Gastrocnemius medialis (tissue), 4 donors: ENCODE measurements around the gene RPL29.

ENCODE experiments used
- CTCF ChIP-seq, 5 experiments: fragments of 450-650 bp in 3 of 5; fragments of 200-600 bp in 2 of 5; sonication (generic) in 2 of 5; IDR thresholded peaks in 4 of 5; conservative IDR thresholded peaks in 1 of 5; 1 replicate in 4 of 5; 2 replicates in 1 of 5; pipeline ENCODE4 v1.5.1; 2016 to 2019; ENCODE audit warnings: antibody characterized with exemption in 5 of 5, mild to moderate bottlenecking in 3 of 5, moderate library complexity in 3 of 5
- POLR2A ChIP-seq, 2 donors: fragments of 450-650 bp; IDR thresholded peaks; one replicate each; pipeline ENCODE4 v1.6.1; 2017; ENCODE audit warnings: antibody characterized with exemption in 2 of 2, mild to moderate bottlenecking in 2 of 2, moderate library complexity in 2 of 2

DNA sequence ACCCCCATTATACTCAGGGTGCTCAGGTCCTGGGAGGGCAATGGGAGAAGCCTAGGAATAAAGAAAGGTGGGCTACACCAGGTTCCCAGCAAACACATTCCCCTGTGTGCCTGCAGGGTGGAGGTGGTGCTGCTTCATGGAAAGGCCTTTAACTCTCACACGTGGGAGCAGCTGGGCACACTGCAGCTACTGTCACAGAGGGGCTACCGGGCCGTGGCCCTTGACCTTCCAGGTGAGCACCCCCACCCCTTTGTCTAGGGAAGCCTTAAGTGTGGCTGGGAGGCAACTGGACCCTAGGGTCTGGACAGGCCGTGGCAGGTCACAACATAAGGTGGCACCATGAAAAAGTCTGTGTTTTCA lies 17.6 kb downstream of the RPL29 start:
- TF ChIP-seq POLR2A (IDR thresholded peaks at IDR 0.05): no peak
- TF ChIP-seq CTCF (IDR thresholded peaks at IDR 0.05 in 4 of 5, conservative IDR thresholded peaks at IDR 0.05 in 1 of 5): no peak
